ENCODE measurements around the gene CEP192. TPM values are rescaled to one million over a fixed set of nuclear protein-coding genes. Genes with fewer than 3 reads are reported as not detected.

CEP192 gene
- polyA plus RNA-seq, 3 donors = 3.0 to 29.6 (median 3.7) TPM

GRCh38 chr18:13101659-13102197 lies 110.6 kb downstream of the CEP192 start:
- peaks cover 83 to 97% of the 10 kb centered on the region in 2 donors for H3K36me3 Mint-ChIP-seq
- peaks cover 0 to 7% (median 2%) of the 10 kb centered on the region in 7 donors for H3K9me3 Mint-ChIP-seq
- Histone ChIP-seq H4K20me1 (ENCODE audit: insufficient read depth, low read length) (no peaks in the 10 kb centered on the region), H3K4me2 (replicated peaks; ENCODE audit: extremely low read depth, low read length, poor library complexity, severe bottlenecking) (no peak overlapping the region), H3K79me2 (ENCODE audit: insufficient read depth, low read length) (no peaks in the 10 kb centered on the region), H3K36me3 (replicated peaks in 1 of 2; ENCODE audit: control insufficient read depth in 1 of 2, insufficient read depth in 2 of 2, low read length in 2 of 2) (peaks cover 79 to 82% of the 10 kb centered on the region in 2 donors), H3K27ac (ENCODE audit: low read depth in 1 of 2, low read length in 2 of 2) (no peak overlapping the region), H2AFZ (ENCODE audit: insufficient read depth, low read depth, low read length, poor library complexity, severe bottlenecking) (no peak overlapping the region), H3K27me3 (ENCODE audit: control insufficient read depth in 2 of 2, insufficient read depth in 2 of 2, low read length in 2 of 2) (no peaks in the 10 kb centered on the region), H3K4me1 (ENCODE audit: control insufficient read depth in 1 of 2, insufficient read depth in 2 of 2, low read length in 2 of 2) (no peaks in the 10 kb centered on the region), H3K4me3 (replicated peaks in 1 of 3; ENCODE audit: low read depth in 2 of 3, low read length in 3 of 3) (no peak overlapping the region), H3K9ac (ENCODE audit: insufficient read depth, low read length, poor library complexity, severe bottlenecking) (no peak overlapping the region), H3K9me3 (replicated peaks in 1 of 2; ENCODE audit: control insufficient read depth in 1 of 2, insufficient read depth in 1 of 2, low read length in 2 of 2) (no peaks in the 10 kb centered on the region)
- DNase-seq = no peak
- H3K27me3 Mint-ChIP-seq (ENCODE audit: low read depth in 3 of 3) = no peaks in the 10 kb centered on the region
- TF ChIP-seq CTCF (IDR thresholded peaks at IDR 0.05) = no peak
- H3K4me1 Mint-ChIP-seq = no peaks in the 10 kb centered on the region
- no peak overlapping the region for H3K4me3 Mint-ChIP-seq
- 96% methylated on average over 4 of the region's 4 CpGs for WGBS (ENCODE audit: insufficient coverage)
- peak overlapping the region in 3 of 7 donors; percentile 12 to 40 (median 18) for H3K27ac Mint-ChIP-seq
- intact Hi-C loops (cut with micrococcal nuclease) = no loop called here

- TF ChIP-seq CTCF (IDR thresholded peaks at IDR 0.05) = peak; percentile 25
- H3K27ac Mint-ChIP-seq = no peak overlapping the region
- Histone ChIP-seq H3K27ac (ENCODE audit: low read depth in 1 of 2, low read length in 2 of 2) (no peak overlapping the region), H4K20me1 (ENCODE audit: insufficient read depth, low read length) (no peaks in the 10 kb centered on the region), H3K4me1 (ENCODE audit: control insufficient read depth in 1 of 2, insufficient read depth in 2 of 2, low read length in 2 of 2) (no peaks in the 10 kb centered on the region), H3K4me2 (replicated peaks; ENCODE audit: extremely low read depth, low read length, poor library complexity, severe bottlenecking) (no peak overlapping the region), H3K9me3 (replicated peaks in 1 of 2; ENCODE audit: control insufficient read depth in 1 of 2, insufficient read depth in 1 of 2, low read length in 2 of 2) (no peaks in the 10 kb centered on the region), H3K9ac (ENCODE audit: insufficient read depth, low read length, poor library complexity, severe bottlenecking) (no peak overlapping the region), H2AFZ (ENCODE audit: insufficient read depth, low read depth, low read length, poor library complexity, severe bottlenecking) (no peak overlapping the region), H3K4me3 (replicated peaks in 1 of 3; ENCODE audit: low read depth in 2 of 3, low read length in 3 of 3) (no peak overlapping the region), H3K27me3 (ENCODE audit: control insufficient read depth in 2 of 2, insufficient read depth in 2 of 2, low read length in 2 of 2) (no peaks in the 10 kb centered on the region), H3K36me3 (replicated peaks in 1 of 2; ENCODE audit: control insufficient read depth in 1 of 2, insufficient read depth in 2 of 2, low read length in 2 of 2) (peaks cover 81 to 91% of the 10 kb centered on the region in 2 donors), H3K79me2 (ENCODE audit: insufficient read depth, low read length) (no peaks in the 10 kb centered on the region)
- WGBS (ENCODE audit: insufficient coverage) = 92% methylated on average over 4 of the region's 6 CpGs
- H3K4me1 Mint-ChIP-seq = no peaks in the 10 kb centered on the region
- H3K9me3 Mint-ChIP-seq = peaks cover 0 to 7% (median 2%) of the 10 kb centered on the region in 7 donors
- no peak for DNase-seq
- intact Hi-C loops (cut with micrococcal nuclease) = no loop called here
- H3K36me3 Mint-ChIP-seq = peaks cover 88 to 98% of the 10 kb centered on the region in 2 donors
- H3K27me3 Mint-ChIP-seq (ENCODE audit: low read depth in 3 of 3) = no peaks in the 10 kb centered on the region
- no peak overlapping the region for H3K4me3 Mint-ChIP-seq
Measured at GRCh38 chr18:13103366-13103765, 112.2 kb downstream of the CEP192 start.
